GM12874 (cell line): ENCODE data around the gene TTLL13.

Experiments
- TF ChIP-seq, protein P1 (sequence below): IDR thresholded peaks from 2 replicates; pipeline ENCODE4 v1.5.1; 2011; ENCODE audit warnings: low read depth, mild to moderate bottlenecking, control low read depth, low read length, moderate library complexity; ENCODE audit not compliant: insufficient read depth

Gene TTLL13

DNA sequence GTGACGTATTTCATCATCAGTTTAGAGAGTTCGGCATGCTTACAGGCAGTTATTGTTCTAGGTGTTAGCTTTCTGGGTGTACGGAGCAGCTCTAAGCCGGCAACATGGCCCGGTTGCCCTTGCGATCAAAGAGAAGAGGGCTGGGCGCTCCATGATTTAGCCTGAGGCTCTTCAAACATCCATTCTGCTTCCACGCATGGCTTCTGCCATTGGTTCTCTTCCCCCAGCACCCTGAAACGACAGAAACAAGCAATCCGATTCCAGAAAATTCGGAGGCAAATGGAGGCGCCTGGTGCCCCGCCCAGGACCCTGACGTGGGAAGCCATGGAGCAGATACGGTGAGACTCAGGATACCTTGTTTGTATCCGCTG, 16.7 kb downstream of the TTLL13 start:
- TF ChIP-seq, protein P1, sequence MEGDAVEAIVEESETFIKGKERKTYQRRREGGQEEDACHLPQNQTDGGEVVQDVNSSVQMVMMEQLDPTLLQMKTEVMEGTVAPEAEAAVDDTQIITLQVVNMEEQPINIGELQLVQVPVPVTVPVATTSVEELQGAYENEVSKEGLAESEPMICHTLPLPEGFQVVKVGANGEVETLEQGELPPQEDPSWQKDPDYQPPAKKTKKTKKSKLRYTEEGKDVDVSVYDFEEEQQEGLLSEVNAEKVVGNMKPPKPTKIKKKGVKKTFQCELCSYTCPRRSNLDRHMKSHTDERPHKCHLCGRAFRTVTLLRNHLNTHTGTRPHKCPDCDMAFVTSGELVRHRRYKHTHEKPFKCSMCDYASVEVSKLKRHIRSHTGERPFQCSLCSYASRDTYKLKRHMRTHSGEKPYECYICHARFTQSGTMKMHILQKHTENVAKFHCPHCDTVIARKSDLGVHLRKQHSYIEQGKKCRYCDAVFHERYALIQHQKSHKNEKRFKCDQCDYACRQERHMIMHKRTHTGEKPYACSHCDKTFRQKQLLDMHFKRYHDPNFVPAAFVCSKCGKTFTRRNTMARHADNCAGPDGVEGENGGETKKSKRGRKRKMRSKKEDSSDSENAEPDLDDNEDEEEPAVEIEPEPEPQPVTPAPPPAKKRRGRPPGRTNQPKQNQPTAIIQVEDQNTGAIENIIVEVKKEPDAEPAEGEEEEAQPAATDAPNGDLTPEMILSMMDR = no peak

DNA sequence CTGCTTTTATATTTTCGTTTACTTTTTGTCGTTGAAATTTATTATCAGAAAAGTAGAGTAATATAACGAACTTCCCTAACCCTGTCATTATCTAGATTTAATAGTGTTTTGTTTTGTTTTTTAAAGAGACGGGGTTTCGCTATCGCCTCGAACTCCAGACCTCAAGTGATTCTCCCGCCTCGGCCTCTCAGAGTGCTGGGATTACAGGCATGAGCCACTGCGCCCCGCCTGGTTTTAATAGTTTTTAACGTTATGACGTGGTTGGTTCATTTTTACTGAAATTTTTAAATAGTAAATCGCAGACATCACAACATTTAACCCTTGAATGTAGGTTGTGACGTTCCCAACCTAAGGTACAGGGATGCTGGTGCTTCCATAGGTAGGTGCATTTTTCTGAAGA, 17.1 kb downstream of the TTLL13 start:
- TF ChIP-seq, protein P1 = no peak

DNA sequence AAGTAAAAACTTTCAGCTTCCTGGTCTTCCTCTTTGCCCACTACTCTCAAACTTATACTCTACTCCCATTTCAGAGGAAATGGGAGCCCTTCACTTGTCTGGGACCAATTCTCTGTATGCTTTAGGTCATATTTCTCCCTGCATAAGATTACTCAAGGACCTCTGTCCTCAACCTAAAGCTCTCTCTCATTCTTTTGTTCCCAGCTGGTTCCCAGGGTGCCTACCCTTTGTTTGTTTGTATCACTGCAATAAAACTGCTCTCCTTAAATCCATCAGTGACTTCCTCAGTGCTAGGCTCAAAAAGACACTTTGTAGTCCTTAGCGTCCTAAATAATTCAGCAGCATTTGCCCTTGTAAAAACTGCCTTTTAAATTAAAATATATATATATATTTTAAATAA, 19.1 kb downstream of the TTLL13 start:
- TF ChIP-seq, protein P1 = no peak

DNA sequence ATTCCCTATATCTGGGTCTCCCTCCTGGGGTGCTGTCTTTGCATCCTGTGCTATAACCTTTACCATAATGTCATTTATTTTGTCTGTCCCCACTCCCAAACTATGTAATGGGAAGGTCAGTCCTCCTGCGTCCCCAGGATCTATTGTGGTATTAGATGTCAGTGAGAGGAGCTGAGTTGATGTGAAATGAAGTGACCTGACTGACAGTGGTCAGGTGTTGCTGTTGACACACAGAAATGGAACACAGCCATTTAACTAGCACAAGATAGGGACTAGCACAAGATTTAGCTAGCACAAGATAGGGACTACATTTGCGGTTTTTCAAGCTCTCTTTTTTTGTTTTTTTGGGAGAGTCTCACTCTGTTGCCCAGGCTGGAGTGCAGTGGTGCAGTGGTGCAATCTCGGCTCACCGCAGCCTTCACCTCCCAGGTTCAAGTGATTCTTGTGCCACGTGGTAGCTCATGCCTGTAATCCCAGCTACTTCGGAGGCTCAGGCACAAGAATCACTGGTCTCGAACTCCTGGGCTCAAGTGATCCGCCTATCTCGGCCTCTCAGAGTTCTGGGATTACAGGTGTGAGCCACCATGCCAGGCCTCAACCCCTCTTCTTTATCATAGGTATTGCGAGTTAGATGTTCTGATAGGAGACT, 21.3 kb downstream of the TTLL13 start:
- TF ChIP-seq, protein P1 = no peak

DNA sequence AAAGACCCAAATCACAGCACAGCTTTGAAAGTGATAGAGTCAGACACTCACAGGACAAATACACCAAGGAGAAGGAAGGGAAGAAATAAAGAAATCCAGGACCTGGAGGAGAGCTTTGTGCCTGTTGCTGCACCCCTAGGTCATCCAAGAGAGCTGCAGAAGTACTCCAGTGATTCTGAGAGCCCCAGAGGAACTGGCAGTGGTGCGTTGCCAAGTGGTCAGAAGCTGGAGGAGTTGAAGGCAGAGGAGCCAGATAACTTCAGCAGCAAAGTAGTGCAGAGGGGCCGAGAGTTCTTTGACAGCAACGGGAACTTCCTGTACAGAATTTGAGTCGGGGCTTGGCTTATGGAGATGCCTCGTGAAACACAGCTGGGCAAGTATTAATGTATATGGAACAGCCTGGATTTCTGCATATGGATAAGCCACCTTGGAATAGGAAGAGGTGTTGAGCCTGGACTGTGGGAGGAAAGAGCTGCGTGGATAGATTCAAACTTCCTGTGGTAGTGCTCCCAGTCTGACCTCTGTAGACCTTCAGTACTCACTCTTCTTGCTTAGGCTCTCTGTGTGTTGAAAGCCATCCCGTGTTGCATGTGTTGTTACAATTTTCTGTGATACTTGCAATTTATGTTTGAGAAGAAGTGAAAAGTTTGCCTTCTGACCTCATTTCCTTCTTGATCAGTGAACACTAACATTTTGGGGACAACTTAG, 22.3 kb downstream of the TTLL13 start:
- TF ChIP-seq, protein P1 = no peak

DNA sequence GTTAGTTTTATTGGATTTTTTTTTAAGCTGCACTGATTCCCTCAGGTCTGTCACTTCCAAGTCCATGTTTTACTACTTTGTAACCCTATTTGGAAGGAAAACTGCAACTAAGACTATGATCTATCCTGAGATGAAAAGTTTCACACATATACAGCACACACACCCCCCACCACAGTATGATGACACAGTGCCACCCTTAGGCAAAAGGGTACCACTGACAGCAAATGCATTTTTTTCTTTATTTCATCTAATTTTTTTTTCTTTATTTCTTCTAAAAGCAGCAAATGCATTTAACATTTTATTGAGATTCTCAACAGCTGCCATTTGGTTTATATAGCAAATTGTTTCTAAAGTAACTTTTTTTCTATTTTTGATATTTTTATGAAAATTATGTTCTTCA, 37.3 kb downstream of the TTLL13 start:
- TF ChIP-seq, protein P1 = peak; percentile 48

DNA sequence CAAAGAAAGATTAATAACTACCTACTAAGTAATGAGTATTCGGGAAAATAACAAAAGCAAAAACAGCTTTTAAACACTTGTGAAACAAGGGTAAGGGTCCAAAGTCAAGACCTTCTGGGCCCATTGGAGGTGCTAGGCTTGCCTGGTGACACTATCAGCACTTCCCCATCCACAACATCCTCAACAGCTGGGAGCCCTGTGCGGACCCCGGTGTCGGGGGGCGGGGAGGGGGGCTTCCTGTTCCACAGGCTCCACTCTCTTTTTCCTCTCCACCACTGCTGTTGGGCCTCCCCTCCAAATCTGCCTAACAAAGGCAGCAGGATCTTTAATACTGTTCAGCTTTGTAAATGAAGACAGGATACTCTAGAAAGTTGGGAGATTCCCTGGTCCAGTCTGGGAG, 37.7 kb downstream of the TTLL13 start:
- TF ChIP-seq, protein P1 = no peak
